Measurements from ENCODE around the gene PPCDC.

DNA sequence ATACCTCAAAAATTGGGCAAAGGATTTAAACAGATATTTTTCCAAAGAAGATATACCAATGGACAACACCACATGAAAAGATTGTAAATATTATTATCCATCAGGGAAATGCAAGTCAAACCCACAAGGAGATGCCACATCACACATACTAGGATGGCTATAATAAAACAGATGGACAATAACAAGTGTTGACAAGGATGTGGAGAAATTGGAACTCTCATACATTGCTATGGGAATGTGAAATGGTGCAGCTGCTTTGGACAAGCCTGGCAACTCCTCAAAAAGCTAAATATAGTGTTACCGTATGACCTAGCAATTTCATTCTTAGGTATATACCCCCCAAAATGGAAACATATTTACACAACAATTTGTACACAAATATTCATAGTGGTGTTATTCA is 59.3 kb downstream of the PPCDC start:
- TF ChIP-seq FOXK2 (IDR thresholded peaks at IDR 0.05) (no peak), HDGF (IDR thresholded peaks at IDR 0.05; ENCODE audit: borderline replicate concordance) (no peak)

Measured in HEK293T (cell line).